Measurements from ENCODE around the gene SLC22A23.

SLC22A23 gene

GRCh38 chr6:3290931-3291211 lies 166.0 kb downstream of the SLC22A23 start:
- H3K4me3 Mint-ChIP-seq, result no peak overlapping the region
- no peaks in the 10 kb centered on the region for H3K9me3 Mint-ChIP-seq
- intact Hi-C loops (cut with micrococcal nuclease), result no loop called here
- peaks cover 12% of the 10 kb centered on the region for H3K27me3 Mint-ChIP-seq
- H3K4me1 Mint-ChIP-seq (ENCODE audit: low read depth), result peaks cover 7% of the 10 kb centered on the region
- H3K36me3 Mint-ChIP-seq (ENCODE audit: low read depth), result no peaks in the 10 kb centered on the region
- no peak overlapping the region for H3K27ac Mint-ChIP-seq

- no peaks in the 10 kb centered on the region for H3K9me3 Mint-ChIP-seq
- no peaks in the 10 kb centered on the region for H3K36me3 Mint-ChIP-seq (ENCODE audit: low read depth)
- H3K27ac Mint-ChIP-seq, result no peak overlapping the region
- peaks cover 7% of the 10 kb centered on the region for H3K4me1 Mint-ChIP-seq (ENCODE audit: low read depth)
- intact Hi-C loops (cut with micrococcal nuclease), result no loop called here
- no peak overlapping the region for H3K4me3 Mint-ChIP-seq
- H3K27me3 Mint-ChIP-seq, result peaks cover 8% of the 10 kb centered on the region
Measured at GRCh38 chr6:3290149-3290930, 166.5 kb downstream of the SLC22A23 start.

DNA sequence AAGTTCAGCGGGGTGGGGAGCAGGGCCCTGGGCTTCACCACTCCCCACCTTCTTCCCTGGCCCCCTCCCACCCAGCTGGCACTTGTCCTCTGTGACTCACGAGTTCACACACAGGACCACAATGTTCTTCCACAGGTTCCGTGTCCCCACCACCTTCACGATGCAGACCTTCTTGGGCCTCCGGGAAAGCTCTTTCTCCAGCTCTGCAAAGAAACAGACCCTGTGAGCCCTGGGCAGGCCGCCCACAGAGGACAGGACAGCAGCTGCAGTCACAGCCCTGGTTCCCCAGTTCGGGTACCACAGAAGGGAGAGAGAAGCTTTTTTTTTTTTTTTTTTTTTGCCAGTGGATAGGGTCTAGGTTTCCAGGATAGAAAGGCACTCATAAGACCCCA lies 167.2 kb downstream of the SLC22A23 start:
- Mint-ChIP-seq H3K9me3 (no peaks in the 10 kb centered on the region), H3K4me3 (no peak overlapping the region), H3K27ac (no peak overlapping the region), H3K36me3 (ENCODE audit: low read depth) (no peaks in the 10 kb centered on the region), H3K4me1 (ENCODE audit: low read depth) (peaks cover 7% of the 10 kb centered on the region), H3K27me3 (peaks cover 3% of the 10 kb centered on the region)
- intact Hi-C loops (cut with micrococcal nuclease), result no loop called here

GRCh38 chr6:3288711-3289663 lies 167.9 kb downstream of the SLC22A23 start:
- intact Hi-C loops (cut with micrococcal nuclease), result no loop called here
- H3K4me1 Mint-ChIP-seq (ENCODE audit: low read depth), result peaks cover 7% of the 10 kb centered on the region
- H3K36me3 Mint-ChIP-seq (ENCODE audit: low read depth), result no peaks in the 10 kb centered on the region
- H3K27ac Mint-ChIP-seq, result no peak overlapping the region
- H3K4me3 Mint-ChIP-seq, result no peak overlapping the region
- no peaks in the 10 kb centered on the region for H3K9me3 Mint-ChIP-seq
- peaks cover 3% of the 10 kb centered on the region for H3K27me3 Mint-ChIP-seq

GRCh38 chr6:3287976-3288707 lies 168.7 kb downstream of the SLC22A23 start:
- H3K27ac Mint-ChIP-seq, result no peak overlapping the region

DNA sequence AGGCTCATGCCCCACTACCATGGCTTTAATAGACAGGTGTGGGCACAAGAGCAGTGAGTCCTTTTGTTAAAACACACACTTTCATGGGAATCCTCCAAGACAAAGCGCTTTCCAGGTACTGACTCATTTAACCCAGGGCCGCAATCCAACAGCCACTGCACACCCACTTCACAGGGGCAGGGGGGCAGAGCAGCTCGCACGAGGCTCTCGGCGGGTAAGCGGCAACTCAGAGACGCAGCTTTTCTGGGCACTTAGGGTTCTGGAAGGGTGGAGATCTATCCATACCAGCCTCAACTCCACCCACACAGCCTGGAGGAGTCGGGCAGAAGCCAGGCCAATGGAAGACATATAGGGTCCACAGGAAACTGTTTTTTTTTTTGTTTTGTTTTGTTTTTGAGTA lies 169.5 kb downstream of the SLC22A23 start:
- Mint-ChIP-seq H3K9me3 (no peaks in the 10 kb centered on the region), H3K27me3 (no peaks in the 10 kb centered on the region), H3K4me3 (no peak overlapping the region), H3K36me3 (ENCODE audit: low read depth) (no peaks in the 10 kb centered on the region), H3K27ac (no peak overlapping the region), H3K4me1 (ENCODE audit: low read depth) (peaks cover 7% of the 10 kb centered on the region)
- intact Hi-C loops (cut with micrococcal nuclease), result no loop called here

More at GRCh38 chr6:3287976-3288707, 168.7 kb downstream of the SLC22A23 start:
- Mint-ChIP-seq H3K36me3 (ENCODE audit: low read depth) (no peaks in the 10 kb centered on the region), H3K27me3 (peaks cover 3% of the 10 kb centered on the region), H3K4me1 (ENCODE audit: low read depth) (peaks cover 7% of the 10 kb centered on the region), H3K4me3 (no peak overlapping the region), H3K9me3 (no peaks in the 10 kb centered on the region)
- intact Hi-C loops (cut with micrococcal nuclease), result no loop called here

DNA sequence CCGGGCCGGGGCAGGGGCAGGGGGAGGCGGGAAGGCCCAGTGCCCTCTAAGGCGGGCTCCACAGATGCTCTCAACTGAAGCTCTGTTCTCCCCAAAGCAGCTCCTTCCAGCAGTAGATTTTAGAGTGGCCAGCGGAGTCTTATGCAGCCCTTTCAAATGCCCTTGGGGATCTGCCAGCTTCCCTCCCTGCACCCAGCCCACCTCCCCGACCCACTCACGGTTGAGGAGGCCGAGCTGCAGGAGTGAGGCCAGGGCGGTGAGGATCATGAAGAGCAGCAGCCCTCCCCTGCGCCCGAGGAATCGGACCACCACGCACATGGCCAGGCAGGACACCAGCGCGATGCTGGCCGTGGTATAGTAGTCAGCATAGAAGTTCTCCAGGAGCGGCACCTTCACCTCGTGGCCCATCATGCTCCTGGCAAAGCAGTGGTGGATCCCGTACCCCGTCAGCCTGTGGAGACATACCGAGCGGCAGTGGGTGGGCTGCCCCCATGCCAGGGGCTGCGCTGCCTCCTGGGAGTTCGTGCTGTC lies 170.1 kb downstream of the SLC22A23 start:
- peaks cover 7% of the 10 kb centered on the region for H3K4me1 Mint-ChIP-seq (ENCODE audit: low read depth)
- no peak overlapping the region for H3K27ac Mint-ChIP-seq
- no peaks in the 10 kb centered on the region for H3K27me3 Mint-ChIP-seq
- H3K4me3 Mint-ChIP-seq, result no peak overlapping the region
- H3K9me3 Mint-ChIP-seq, result no peaks in the 10 kb centered on the region
- H3K36me3 Mint-ChIP-seq (ENCODE audit: low read depth), result no peaks in the 10 kb centered on the region
- intact Hi-C loops (cut with micrococcal nuclease), result no loop called here

DNA sequence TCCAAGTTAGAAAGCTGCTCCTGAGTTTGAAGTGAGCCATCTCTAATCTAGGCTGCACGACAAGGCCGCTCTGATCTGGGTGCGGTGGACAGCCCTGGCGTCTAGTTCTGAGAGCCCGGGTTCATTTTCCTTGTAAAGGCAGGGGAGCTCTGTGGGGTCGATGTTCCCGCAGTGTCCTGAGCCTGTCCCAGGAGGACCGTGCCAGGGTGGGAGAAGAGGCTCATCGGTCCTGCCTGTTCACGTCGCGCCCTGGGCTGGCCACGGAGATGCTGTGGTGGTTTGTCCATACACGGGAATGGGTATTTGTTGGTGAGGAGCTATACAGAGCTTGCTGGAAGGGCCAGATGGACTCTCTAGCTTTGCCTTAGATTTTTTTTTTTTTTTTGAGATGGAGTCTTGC lies 171.1 kb downstream of the SLC22A23 start:
- no peaks in the 10 kb centered on the region for H3K27me3 Mint-ChIP-seq
- H3K36me3 Mint-ChIP-seq (ENCODE audit: low read depth), result no peaks in the 10 kb centered on the region
- no peaks in the 10 kb centered on the region for H3K9me3 Mint-ChIP-seq
- H3K27ac Mint-ChIP-seq, result no peak overlapping the region
- H3K4me3 Mint-ChIP-seq, result no peak overlapping the region
- intact Hi-C loops (cut with micrococcal nuclease), result no loop called here
- H3K4me1 Mint-ChIP-seq (ENCODE audit: low read depth), result peaks cover 7% of the 10 kb centered on the region

DNA sequence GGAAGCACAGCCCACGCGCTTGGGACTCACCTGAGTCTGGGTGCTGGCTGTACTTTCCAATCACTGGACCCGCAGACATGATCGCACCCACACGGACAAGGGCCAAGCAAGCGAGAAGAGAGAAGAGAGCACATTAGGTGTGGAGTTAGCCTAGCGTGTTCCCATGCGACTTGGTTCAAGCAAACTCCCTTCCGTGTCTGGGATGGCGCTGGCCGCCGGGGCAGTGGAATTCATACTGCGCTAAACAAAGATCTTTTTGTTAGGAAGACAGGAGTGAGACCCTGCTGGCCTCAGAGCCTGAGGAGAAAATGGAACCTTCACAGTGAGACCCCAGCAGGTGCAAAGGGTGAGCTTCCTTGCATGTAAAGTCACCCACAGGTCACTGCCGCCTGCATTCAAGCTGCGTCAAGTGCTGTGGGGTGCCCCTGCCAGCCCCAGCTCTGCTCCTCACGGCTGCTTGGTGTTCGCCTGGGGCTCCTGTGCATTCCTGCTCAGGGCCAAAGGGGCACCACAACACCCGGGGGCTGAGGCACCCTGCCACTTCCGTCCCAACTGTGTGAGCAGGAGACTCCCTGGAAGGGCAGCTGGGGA lies 171.7 kb downstream of the SLC22A23 start:
- intact Hi-C loops (cut with micrococcal nuclease), result no loop called here
- Mint-ChIP-seq H3K27me3 (no peaks in the 10 kb centered on the region), H3K9me3 (no peaks in the 10 kb centered on the region), H3K4me1 (ENCODE audit: low read depth) (peaks cover 7% of the 10 kb centered on the region), H3K4me3 (no peak overlapping the region), H3K36me3 (ENCODE audit: low read depth) (no peaks in the 10 kb centered on the region), H3K27ac (no peak overlapping the region)

GRCh38 chr6:3284436-3284876 lies 172.4 kb downstream of the SLC22A23 start:
- H3K27me3 Mint-ChIP-seq, result no peaks in the 10 kb centered on the region
- H3K36me3 Mint-ChIP-seq (ENCODE audit: low read depth), result no peaks in the 10 kb centered on the region
- H3K4me3 Mint-ChIP-seq, result no peak overlapping the region
- intact Hi-C loops (cut with micrococcal nuclease), result no loop called here
- H3K27ac Mint-ChIP-seq, result no peak overlapping the region
- H3K9me3 Mint-ChIP-seq, result no peaks in the 10 kb centered on the region
- H3K4me1 Mint-ChIP-seq (ENCODE audit: low read depth), result peaks cover 7% of the 10 kb centered on the region

DNA sequence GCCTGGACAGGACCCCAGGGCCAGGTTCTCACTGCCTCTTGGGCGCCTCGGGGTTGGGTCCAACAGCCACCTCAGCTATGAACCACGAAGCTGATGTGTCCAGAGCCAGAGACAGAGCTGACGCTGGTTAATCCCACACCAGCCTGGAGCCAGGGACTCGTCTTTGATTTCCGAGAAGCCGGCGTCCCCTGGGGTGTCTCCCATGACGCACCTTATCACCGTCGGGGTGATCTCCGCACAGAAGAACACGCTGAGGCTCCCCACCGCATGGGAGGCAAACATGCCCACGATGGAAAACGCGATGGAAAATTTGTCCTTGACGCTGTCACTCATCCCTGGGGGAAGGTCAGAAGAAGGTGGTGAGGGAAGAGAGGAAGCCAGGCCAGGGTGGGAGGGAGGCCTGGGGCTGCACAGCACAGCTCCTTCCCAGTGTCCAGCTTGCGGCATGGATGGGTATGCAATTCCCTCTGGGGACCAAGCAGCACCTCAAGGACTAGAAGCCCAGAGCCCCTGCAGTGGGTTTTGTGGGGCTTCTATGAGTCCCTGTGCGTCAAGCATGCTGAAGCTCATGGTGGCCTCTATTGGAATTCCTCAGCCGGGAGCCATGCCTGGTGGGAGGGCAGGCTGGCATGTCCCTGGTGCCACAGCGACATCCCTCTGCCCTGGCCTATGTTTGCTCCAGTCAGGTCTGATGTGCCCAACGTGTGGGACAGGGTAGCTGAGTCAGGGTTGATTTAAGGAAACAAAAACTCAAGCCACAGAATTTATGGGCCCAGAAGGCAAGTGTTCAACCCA lies 173.0 kb downstream of the SLC22A23 start:
- peaks cover 7% of the 10 kb centered on the region for H3K4me1 Mint-ChIP-seq (ENCODE audit: low read depth)
- intact Hi-C loops (cut with micrococcal nuclease), result no loop called here

GRCh38 chr6:3283241-3283640 lies 173.6 kb downstream of the SLC22A23 start:
- Mint-ChIP-seq H3K4me1 (ENCODE audit: low read depth) (peaks cover 5% of the 10 kb centered on the region), H3K4me3 (no peak overlapping the region), H3K36me3 (ENCODE audit: low read depth) (no peaks in the 10 kb centered on the region), H3K27ac (no peak overlapping the region), H3K9me3 (no peaks in the 10 kb centered on the region), H3K27me3 (no peaks in the 10 kb centered on the region)
- intact Hi-C loops (cut with micrococcal nuclease), result no loop called here

More for the DNA sequence above, 173.0 kb downstream of the SLC22A23 start:
- Mint-ChIP-seq H3K4me3 (no peak overlapping the region), H3K36me3 (ENCODE audit: low read depth) (no peaks in the 10 kb centered on the region), H3K27me3 (no peaks in the 10 kb centered on the region), H3K9me3 (no peaks in the 10 kb centered on the region), H3K27ac (no peak overlapping the region)
